ENCODE results near the gene CCDC110.

CCDC110 gene

GRCh38 chr4:185508181-185508580, 36.6 kb upstream of the CCDC110 start:
- ChIA-PET POLR2A (interaction anchor here (1.4 kb wide), 1 partner anchor 27 kb away, joined by 5 read pairs; the partner anchor contains the start of gene PDLIM3), CTCF (interaction anchor here (1.3 kb wide), 1 partner anchor 90 kb away, joined by 5 read pairs; no protein-coding TSS in a partner anchor)
- no peak for TF ChIP-seq FOXA1 (IDR thresholded peaks at IDR 0.05)
- no peak for TF ChIP-seq BHLHE40 (IDR thresholded peaks at IDR 0.05; ENCODE audit: borderline replicate concordance)
- peak; percentile 5 for DNase-seq (ENCODE audit: extremely low spot score)

- POLR2A ChIA-PET, result no interaction called here
- DNase-seq (ENCODE audit: extremely low spot score), result no peak
- CTCF ChIA-PET, result no interaction called here
- TF ChIP-seq ELF4 (IDR thresholded peaks at IDR 0.05) (no peak), LEF1 (IDR thresholded peaks at IDR 0.05; ENCODE audit: borderline replicate concordance) (no peak), TARDBP (IDR thresholded peaks at IDR 0.05) (no peak), L3MBTL2 (conservative IDR thresholded peaks at IDR 0.05) (no peak), SUZ12 (IDR thresholded peaks at IDR 0.05) (no peak), NFRKB (IDR thresholded peaks at IDR 0.05) (no peak), CTBP1 (IDR thresholded peaks at IDR 0.05; ENCODE audit: borderline replicate concordance) (no peak), FOXK2 (IDR thresholded peaks at IDR 0.05) (no peak), ZNF384 (IDR thresholded peaks at IDR 0.05) (no peak), HDGF (IDR thresholded peaks at IDR 0.05; ENCODE audit: borderline replicate concordance) (no peak), PKNOX1 (IDR thresholded peaks at IDR 0.05) (no peak)
Observed at GRCh38 chr4:185506422-185506821, 34.9 kb upstream of the CCDC110 start.

- DNase-seq (ENCODE audit: extremely low spot score), result no peak
- no peak for TF ChIP-seq FOXK2 (IDR thresholded peaks at IDR 0.05)
- TF ChIP-seq ARNT (IDR thresholded peaks at IDR 0.05), result no peak
- no peak for TF ChIP-seq FOXA1 (IDR thresholded peaks at IDR 0.05)
- TF ChIP-seq ZNF384 (IDR thresholded peaks at IDR 0.05), result no peak
- no peak for TF ChIP-seq CTBP1 (IDR thresholded peaks at IDR 0.05; ENCODE audit: borderline replicate concordance)
- CTCF ChIA-PET, result no interaction called here
- POLR2A ChIA-PET, result no interaction called here
Observed at GRCh38 chr4:185504098-185505047, 32.8 kb upstream of the CCDC110 start.

- ChIA-PET POLR2A (no interaction called here), CTCF (no interaction called here)
- no peak for DNase-seq (ENCODE audit: extremely low spot score)
- TF ChIP-seq SUZ12 (IDR thresholded peaks at IDR 0.05) (no peak), NFRKB (IDR thresholded peaks at IDR 0.05) (no peak)
Observed at GRCh38 chr4:185502386-185502785, 30.9 kb upstream of the CCDC110 start.

GRCh38 chr4:185500576-185500975, 29.0 kb upstream of the CCDC110 start:
- no peak for TF ChIP-seq FOXM1 (IDR thresholded peaks at IDR 0.05; ENCODE audit: borderline replicate concordance)
- no peak for TF ChIP-seq ZNF384 (IDR thresholded peaks at IDR 0.05)
- no peak for TF ChIP-seq LEF1 (IDR thresholded peaks at IDR 0.05; ENCODE audit: borderline replicate concordance)
- no peak for TF ChIP-seq FOXK2 (IDR thresholded peaks at IDR 0.05)
- TF ChIP-seq HDGF (IDR thresholded peaks at IDR 0.05; ENCODE audit: borderline replicate concordance), result no peak
- no peak for TF ChIP-seq PKNOX1 (IDR thresholded peaks at IDR 0.05)
- TF ChIP-seq ARNT (IDR thresholded peaks at IDR 0.05), result no peak
- TF ChIP-seq SP1 (IDR thresholded peaks at IDR 0.05), result no peak
- TF ChIP-seq L3MBTL2 (conservative IDR thresholded peaks at IDR 0.05), result no peak
- no peak for TF ChIP-seq ELF4 (IDR thresholded peaks at IDR 0.05)
- TF ChIP-seq CTBP1 (IDR thresholded peaks at IDR 0.05; ENCODE audit: borderline replicate concordance), result no peak
- TF ChIP-seq TARDBP (IDR thresholded peaks at IDR 0.05), result no peak
- TF ChIP-seq BHLHE40 (IDR thresholded peaks at IDR 0.05; ENCODE audit: borderline replicate concordance), result no peak
- TF ChIP-seq NFRKB (IDR thresholded peaks at IDR 0.05), result no peak
- no peak for TF ChIP-seq SUZ12 (IDR thresholded peaks at IDR 0.05)
- TF ChIP-seq FOXA1 (IDR thresholded peaks at IDR 0.05), result no peak
- ChIA-PET CTCF (no interaction called here), POLR2A (no interaction called here)
- no peak for DNase-seq (ENCODE audit: extremely low spot score)

- TF ChIP-seq NFRKB (IDR thresholded peaks at IDR 0.05) (no peak), LEF1 (IDR thresholded peaks at IDR 0.05; ENCODE audit: borderline replicate concordance) (no peak), SP1 (IDR thresholded peaks at IDR 0.05) (no peak), CTBP1 (IDR thresholded peaks at IDR 0.05; ENCODE audit: borderline replicate concordance) (no peak), FOXK2 (IDR thresholded peaks at IDR 0.05) (no peak), TARDBP (IDR thresholded peaks at IDR 0.05) (no peak), L3MBTL2 (conservative IDR thresholded peaks at IDR 0.05) (no peak), HDGF (IDR thresholded peaks at IDR 0.05; ENCODE audit: borderline replicate concordance) (no peak), ARNT (IDR thresholded peaks at IDR 0.05) (no peak), FOXA1 (IDR thresholded peaks at IDR 0.05) (no peak), PKNOX1 (IDR thresholded peaks at IDR 0.05) (no peak), FOXM1 (IDR thresholded peaks at IDR 0.05; ENCODE audit: borderline replicate concordance) (no peak), SUZ12 (IDR thresholded peaks at IDR 0.05) (no peak), BHLHE40 (IDR thresholded peaks at IDR 0.05; ENCODE audit: borderline replicate concordance) (no peak), ZNF384 (IDR thresholded peaks at IDR 0.05) (no peak), ELF4 (IDR thresholded peaks at IDR 0.05) (no peak)
- CTCF ChIA-PET, result no interaction called here
- DNase-seq (ENCODE audit: extremely low spot score), result no peak
- POLR2A ChIA-PET, result no interaction called here
Observed at GRCh38 chr4:185500035-185500434, 28.5 kb upstream of the CCDC110 start.
